ENCODE data around the gene CASP9.
"Not testable (repeated sequence)": the region's sequence is repeated elsewhere in the genome, so short reads cannot be mapped to it uniquely, and the experiment has no call there.

The CASP9 gene

DNA sequence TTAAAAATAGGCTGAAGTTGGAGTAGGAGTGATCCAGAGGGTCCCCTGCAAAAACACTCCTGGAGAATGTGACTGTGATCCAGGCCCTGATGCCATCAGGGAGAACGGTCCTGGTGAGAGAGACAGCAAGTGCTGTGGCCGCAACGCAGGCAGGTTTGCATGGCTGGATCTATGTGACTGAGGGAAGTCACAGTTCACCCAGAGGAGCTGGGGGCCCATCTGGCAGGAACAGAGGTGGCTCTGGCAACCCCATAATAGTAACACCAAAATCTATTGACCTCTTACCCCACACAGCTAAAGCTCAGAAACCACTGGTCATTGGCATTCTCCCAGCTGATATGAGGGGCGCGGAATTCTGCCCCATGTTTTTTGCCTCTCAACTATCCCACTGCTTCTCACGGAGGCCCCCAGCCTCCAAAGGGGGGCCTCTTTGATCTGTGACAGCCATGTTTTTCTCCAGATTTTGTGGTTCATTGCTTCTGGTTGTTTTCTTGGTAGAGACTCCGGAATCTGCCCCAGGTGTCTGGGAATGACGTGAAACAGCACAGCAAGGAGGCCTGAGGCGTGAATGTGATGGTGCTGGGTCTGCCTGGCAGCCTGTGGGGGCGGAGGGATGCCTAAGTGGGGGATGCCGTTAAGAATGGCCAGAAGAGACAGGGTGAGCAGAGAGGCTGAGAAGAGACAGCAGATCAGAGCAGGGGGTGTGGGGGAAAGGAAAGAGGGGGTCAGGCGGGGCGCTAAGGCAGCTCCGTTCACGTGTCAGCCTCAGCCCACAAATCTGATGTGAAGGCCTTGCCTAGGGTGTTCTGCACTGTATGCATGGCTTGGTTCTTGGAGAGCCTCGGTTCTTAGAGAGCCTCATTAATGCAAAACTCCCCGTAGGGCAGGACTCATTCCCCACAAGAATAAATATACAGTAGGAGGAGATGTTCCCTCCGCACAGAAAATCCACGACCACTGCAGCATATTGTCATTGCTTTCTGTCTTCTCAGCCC, 23.5 kb downstream of the CASP9 start:
- DNase-seq (ENCODE audit: low read depth), result no peak

DNA sequence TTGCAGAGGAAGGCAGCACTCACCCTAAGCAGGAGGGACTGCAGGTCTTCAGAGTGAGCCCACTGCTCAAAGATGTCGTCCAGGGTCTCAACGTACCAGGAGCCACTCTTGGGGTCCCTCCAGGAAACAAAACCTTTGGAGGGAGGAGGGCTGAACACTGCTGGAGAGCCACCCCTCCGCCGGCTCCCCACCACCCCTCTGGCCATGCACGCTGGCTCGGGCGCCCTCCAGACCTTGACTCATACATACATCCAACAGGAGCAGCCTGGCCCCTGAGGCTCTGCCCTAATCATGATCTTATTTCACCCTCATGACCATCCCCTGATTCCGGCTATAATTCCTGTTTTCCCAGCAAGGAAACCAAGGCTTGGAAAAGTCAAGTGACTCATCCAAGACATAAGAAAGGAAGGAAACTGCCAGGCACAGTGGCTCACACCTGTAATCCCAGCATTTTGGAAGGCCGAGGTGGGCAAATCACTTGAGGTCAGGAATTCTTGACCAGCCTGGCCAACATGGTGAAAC, 30.1 kb downstream of the CASP9 start:
- DNase-seq (ENCODE audit: low read depth), result no peak

DNA sequence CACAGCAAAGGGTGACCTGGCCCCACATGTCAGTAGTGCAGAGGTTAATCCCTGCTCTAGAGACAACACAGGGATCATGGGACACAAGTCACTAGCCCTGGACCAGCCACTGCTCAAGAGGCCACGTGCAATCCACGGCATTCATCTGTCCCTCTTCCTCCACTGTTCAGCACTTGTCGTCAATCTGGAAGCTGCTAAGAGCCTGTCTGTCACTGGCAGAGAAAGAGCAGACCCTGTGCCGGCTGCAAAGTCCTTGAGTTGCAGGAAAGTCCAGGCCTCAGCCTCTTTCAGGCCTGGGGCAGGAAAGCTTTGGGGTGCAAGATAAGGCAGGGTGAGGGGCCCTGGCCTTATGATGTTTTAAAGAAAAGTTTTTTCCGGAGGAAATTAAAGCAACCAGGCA, 31.4 kb downstream of the CASP9 start:
- no peak for DNase-seq (ENCODE audit: low read depth)

DNA sequence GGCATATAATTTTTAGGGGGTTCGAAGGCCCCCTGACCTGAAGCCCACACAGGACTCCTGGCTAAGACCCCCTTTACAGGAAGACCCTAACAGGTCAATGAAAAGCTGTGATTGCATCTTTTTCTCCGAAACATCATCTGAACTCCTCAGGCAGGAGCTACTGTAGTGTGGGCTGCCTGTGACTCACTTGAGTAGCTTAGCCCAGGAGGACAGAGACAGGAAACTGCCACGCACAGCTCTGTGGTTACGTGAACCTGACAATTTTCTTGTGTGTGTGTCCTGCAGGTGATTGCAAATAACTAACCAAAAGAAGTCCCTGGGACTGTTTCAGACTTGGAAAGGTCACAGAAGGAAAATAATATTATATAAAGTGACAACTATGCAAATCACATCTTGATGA, 33.0 kb downstream of the CASP9 start:
- DNase-seq (ENCODE audit: low read depth), result not testable (repeated sequence)

DNA sequence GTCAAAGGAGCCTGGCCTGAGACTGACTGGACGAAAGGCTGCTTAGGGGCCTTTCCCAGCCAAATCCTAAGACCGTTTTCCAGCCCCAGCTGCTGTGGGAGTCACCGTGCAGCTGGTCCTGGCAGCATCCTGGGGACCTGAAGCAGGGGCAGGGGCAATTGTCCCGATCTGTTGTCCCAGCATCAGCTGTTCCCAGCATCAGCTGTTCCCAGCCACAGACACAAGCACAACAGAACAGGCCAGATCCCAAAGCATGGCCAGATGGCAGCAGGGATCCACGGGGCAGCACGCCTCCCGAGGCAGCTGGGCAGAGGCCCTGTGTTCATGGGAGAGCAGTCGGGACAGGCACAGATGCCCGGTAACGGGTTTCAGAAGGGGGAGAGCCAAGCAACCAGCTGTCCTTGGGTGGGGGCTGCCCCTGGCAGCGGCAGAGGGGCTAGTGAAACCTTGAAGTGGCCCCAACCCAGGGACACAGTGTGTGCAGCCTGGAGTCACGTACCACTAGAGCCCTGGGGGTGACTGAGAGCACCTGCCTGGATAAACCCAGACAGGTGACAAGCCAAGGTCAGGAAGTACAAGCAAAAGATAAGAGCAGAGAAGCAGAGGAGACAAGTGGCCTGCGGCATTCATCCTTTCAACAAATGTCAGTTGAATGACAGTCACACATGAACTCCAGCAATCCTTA, 34.8 kb downstream of the CASP9 start:
- no peak for DNase-seq (ENCODE audit: low read depth)

- no peak for DNase-seq (ENCODE audit: low read depth)
Measured at GRCh38 chr1:15488371-15488770, 35.6 kb downstream of the CASP9 start.

- not testable (repeated sequence) for DNase-seq (ENCODE audit: low read depth)
Measured at GRCh38 chr1:15486844-15487610, 37.0 kb downstream of the CASP9 start.

DNA sequence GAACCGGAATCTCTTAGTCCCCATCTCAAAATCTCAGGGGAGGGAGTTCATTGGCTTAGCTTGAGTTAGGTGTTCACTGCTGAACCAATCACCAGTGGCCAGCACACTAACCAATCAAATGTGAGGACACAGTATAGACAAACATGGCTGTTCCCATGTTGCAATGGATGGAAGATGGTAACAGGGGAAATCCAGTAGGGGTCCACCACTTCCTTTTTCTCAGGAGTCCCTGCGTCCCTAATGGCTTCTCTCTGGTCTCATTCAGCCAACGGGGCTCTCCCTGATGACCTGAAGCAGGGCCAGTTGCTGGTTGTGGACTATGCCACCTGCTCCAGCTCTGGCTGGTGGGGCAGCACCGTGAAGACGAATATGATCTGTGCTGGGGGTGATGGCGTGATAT, 38.4 kb downstream of the CASP9 start:
- no peak for DNase-seq (ENCODE audit: low read depth)

DNA sequence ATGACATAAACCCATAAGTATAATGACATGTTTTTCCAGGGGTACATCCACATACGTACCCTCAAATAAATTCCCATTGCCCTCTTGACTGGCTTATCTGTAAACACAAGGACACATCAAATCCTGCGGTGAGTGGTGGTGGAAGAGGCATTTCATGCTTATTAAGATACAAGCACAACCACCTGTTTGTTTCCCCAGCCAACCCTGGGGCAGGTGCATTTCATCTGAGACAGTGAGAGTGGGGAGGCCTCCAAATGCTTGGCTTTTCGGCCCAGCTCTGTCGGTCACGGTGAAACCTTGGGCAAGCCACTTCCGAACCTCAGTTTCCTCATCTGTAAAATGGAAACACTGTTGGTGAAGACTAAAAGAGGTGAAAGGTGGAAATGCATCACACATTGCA, 39.6 kb downstream of the CASP9 start:
- not testable (repeated sequence) for DNase-seq (ENCODE audit: low read depth)

DNA sequence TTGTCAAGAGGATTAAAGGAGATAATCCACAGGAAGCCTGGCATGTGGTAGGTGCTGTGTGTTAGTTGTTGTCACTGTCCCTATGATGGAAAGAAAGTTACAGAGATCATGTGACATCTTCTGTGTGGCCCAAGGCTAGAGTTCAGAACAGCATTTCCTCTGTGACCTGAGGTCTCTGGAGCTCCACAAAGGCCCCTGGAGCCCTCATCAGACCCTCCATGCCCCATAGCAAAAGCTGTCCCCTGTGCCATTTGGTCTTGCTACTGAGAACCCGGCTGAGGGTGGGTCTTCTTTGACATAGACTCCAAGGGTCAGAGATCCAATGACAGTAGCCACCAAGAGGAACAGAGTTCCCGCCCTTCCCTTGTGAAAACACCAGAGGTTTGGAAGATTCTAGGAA, 40.0 kb downstream of the CASP9 start:
- no peak for DNase-seq (ENCODE audit: low read depth)

GRCh38 chr1:15482983-15483543, 41.0 kb downstream of the CASP9 start:
- not testable (repeated sequence) for DNase-seq (ENCODE audit: low read depth)

DNA sequence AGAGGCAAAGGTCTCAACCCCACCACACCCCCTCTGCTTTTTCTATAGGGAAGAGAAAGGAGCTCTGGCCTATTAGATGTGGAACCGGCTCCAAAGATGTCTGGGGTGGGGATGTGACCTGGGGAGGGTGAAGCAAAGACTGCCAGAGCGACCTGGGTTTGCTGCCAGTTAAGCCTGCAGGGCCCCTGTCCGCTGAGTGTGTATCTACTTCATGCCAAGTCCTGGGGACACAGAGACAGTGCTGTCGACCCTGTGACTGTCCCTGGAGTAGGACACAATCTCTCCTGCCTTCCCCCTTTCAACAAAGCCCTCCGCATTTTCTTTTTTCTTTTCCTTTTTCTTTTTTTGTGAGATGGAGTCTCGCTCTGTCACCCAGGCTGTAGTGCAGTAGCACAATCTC, 41.6 kb downstream of the CASP9 start:
- not testable (repeated sequence) for DNase-seq (ENCODE audit: low read depth)

- DNase-seq (ENCODE audit: low read depth), result no peak
Measured at GRCh38 chr1:15479654-15480347, 44.2 kb downstream of the CASP9 start.

GRCh38 chr1:15477646-15478212, 46.3 kb downstream of the CASP9 start:
- DNase-seq (ENCODE audit: low read depth), result no peak

DNA sequence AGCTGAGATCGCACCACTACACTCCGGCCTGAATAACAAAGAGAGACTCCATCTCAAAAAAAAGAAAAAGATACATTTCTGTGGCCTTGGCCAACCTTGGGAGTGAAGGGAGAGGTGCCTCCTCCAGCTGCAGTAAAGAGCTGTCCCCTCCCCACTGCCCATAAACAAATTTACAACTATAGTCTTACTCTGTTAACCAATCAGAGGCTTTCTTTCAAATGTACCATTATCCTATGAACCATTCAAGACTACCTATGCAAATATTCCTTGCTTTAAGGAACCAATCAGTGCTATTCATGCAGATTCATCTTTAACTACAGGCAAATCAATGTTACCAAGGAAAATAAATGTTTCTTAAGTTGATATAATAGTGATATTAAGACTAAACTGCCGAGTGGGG, 47.1 kb downstream of the CASP9 start:
- no peak for DNase-seq (ENCODE audit: low read depth)

- DNase-seq (ENCODE audit: low read depth), result no peak
Measured at GRCh38 chr1:15475752-15476314, 48.2 kb downstream of the CASP9 start, which contains the start of gene CELA2B. Gene CELA2B, plus strand, starts transcription at chr1:15476104. Its CDS starts 22 bp downstream, at chr1:15476126.

DNA sequence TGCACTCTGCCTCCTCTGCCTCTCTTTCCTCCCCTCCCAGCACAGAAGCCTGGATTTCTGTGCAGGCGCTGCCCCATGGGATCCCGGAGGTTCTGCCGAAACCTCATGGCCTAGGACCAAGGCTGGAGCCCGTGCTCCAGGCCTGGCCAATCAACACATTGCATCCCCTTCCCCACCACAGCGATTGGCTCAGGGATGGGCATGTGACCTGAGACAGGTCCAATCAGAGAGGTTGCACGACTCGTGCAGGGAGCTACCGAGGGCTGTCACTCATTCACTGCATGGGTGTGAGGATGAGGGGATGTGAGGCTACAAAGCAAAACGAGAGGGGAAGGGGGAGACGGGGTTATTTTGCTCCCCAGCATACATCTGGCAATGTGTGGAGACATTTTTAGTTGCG, 51.4 kb downstream of the CASP9 start:
- no peak for DNase-seq (ENCODE audit: low read depth)

- DNase-seq (ENCODE audit: low read depth), result not testable (repeated sequence)
Measured at GRCh38 chr1:15471723-15472122, 52.3 kb downstream of the CASP9 start.

- DNase-seq (ENCODE audit: low read depth), result not testable (repeated sequence)
Measured at GRCh38 chr1:15471067-15471466, 52.9 kb downstream of the CASP9 start.

DNA sequence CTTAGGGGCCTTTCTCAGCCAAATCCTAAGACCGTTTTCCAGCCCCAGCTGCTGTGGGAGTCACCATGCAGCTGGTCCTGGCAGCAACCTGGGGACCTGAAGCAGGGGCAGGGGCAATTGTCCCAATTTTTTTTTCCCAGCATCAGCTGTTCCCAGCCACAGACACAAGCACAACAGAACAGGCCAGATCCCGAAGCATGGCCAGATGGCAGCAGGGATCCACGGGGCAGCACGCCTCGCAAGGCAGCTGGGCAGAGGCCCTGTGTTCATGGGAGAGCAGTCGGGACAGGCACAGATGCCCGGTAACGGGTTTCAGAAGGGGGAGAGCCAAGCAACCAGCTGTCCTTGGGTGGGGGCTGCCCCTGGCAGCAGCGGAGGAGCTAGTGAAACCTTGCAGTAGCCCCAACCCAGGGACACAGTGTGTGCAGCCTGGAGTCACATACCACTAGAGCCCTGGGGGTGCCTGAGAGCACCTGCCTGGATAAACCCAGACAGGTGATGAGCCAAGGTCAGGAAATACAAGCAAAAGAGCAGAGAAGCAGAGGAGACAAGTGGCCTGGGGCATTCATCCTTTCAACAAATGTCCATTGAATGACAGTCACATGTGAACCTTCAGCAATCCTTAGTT, 54.1 kb downstream of the CASP9 start:
- DNase-seq (ENCODE audit: low read depth), result not testable (repeated sequence)

Measured in HS-27A (cell line).